OCI-LY1 (cell line): ENCODE data around the gene SPTLC3.

Source experiments
- H2AFZ ChIP-seq: fragments of 200-600 bp; sonication (generic), shearing (Covaris generic); 2 replicates; pipeline ENCODE4 v1.6.0; 2014; ENCODE audit warnings: antibody characterized with exemption, mild to moderate bottlenecking, low read length
- H3F3A ChIP-seq: fragments of 200-600 bp; sonication (generic), shearing (Covaris generic); 2 replicates; pipeline ENCODE4 v1.6.0; 2014; ENCODE audit warnings: mild to moderate bottlenecking, antibody characterized with exemption, low read length, moderate library complexity; ENCODE audit not compliant: insufficient read depth
- H3K27ac ChIP-seq: fragments of 200-600 bp; sonication (generic); 2 replicates; pipeline ENCODE4 v1.5.1; 2014; ENCODE audit warnings: low read length, mixed run types, mild to moderate bottlenecking, low read depth; ENCODE audit not compliant: poor library complexity, severe bottlenecking
- H3K27me3 ChIP-seq: fragments of 200-600 bp; sonication (generic); 2 replicates; pipeline ENCODE4 v1.6.0; 2014; ENCODE audit warnings: antibody characterized with exemption, mild to moderate bottlenecking, low read length, moderate library complexity; ENCODE audit not compliant: insufficient read depth
- H3K36me3 ChIP-seq: fragments of 200-600 bp; sonication (generic); 2 replicates; pipeline ENCODE4 v1.6.1; 2014; ENCODE audit warnings: mild to moderate bottlenecking, antibody characterized with exemption, low read length, moderate library complexity, mixed read lengths; ENCODE audit not compliant: insufficient read depth
- H3K4me1 ChIP-seq: fragments of 200-600 bp; sonication (generic); 2 replicates; pipeline ENCODE4 v1.5.1; 2014; ENCODE audit warnings: mild to moderate bottlenecking, low read length, moderate library complexity; ENCODE audit not compliant: insufficient read depth, severe bottlenecking
- H3K4me2 ChIP-seq: fragments of 200-600 bp; sonication (generic), shearing (Covaris generic); 2 replicates; pipeline ENCODE4 v1.6.1; 2014; ENCODE audit warnings: low read length
- H3K4me3 ChIP-seq: fragments of 200-600 bp; sonication (generic); 2 replicates; pipeline ENCODE4 v1.5.1; 2014; ENCODE audit warnings: low read length, low read depth, mild to moderate bottlenecking, mixed read lengths; ENCODE audit not compliant: poor library complexity, severe bottlenecking
- H3K79me2 ChIP-seq: fragments of 200-600 bp; shearing (Covaris generic); 2 replicates; pipeline ENCODE4 v1.6.1; 2016; ENCODE audit warnings: mixed run types, low read length, mixed read lengths; ENCODE audit not compliant: insufficient read depth
- H3K9ac ChIP-seq: fragments of 200-600 bp; sonication (generic), shearing (Covaris generic); 2 replicates; pipeline ENCODE4 v1.6.1; 2014; ENCODE audit warnings: mild to moderate bottlenecking, low read length, mixed read lengths
- H3K9me2 ChIP-seq: fragments of 200-600 bp; sonication (generic), shearing (Covaris generic); 2 replicates; pipeline ENCODE4 v1.6.1; 2014; ENCODE audit warnings: low read depth, mild to moderate bottlenecking, low read length, mixed read lengths
- H3K9me3 ChIP-seq: fragments of 200-600 bp; shearing (Covaris generic); 2 replicates; pipeline ENCODE4 v1.6.1; 2014; ENCODE audit warnings: low read length, mixed read lengths
- H4K20me1 ChIP-seq: fragments of 200-600 bp; sonication (generic), shearing (Covaris generic); 2 replicates; pipeline ENCODE4 v1.6.0; 2016; ENCODE audit warnings: mild to moderate bottlenecking, low read length; ENCODE audit not compliant: insufficient read depth
- CTCF ChIP-seq: fragments of 200-600 bp; sonication (generic), shearing (Covaris generic); IDR thresholded peaks from 2 replicates; pipeline ENCODE4 v1.5.1; 2017; ENCODE audit warnings: mild to moderate bottlenecking, antibody characterized with exemption, low read length, moderate library complexity, mixed read lengths
- EZH2 ChIP-seq: fragments of 200-600 bp; sonication (generic), shearing (Covaris generic); IDR thresholded peaks from 2 replicates; pipeline ENCODE4 v1.8.0; 2017; ENCODE audit warnings: borderline replicate concordance, mixed run types, mild to moderate bottlenecking, antibody characterized with exemption, low read length, moderate library complexity, mixed read lengths

Gene SPTLC3

DNA sequence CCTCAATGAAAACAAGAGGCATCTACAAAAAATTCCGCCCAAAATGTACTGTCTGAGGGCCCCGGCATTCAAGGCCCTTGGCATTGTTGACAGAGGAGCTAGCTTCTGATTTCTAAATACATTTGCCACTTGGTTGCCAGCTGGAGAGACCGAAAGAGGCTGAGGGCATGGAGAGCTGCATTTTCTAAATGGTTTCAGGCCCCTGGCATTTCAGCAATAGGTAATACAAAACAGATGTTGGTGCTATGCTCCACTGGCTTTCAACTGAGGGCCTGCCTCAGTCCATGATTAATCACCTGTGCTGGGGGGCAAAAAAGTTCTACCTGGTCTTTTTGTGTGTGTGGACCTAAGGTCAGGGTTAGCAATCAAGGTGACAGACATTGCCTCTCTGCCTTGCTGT lies 132.8 kb downstream of the SPTLC3 start:
- no peak overlapping the region for H3K27ac ChIP-seq
- no peaks in the 10 kb centered on the region for H3K79me2 ChIP-seq
- TF ChIP-seq CTCF (no peak), EZH2 (no peak)
- no peaks in the 10 kb centered on the region for H3K4me1 ChIP-seq
- H3K36me3 ChIP-seq, result no peaks in the 10 kb centered on the region
- no peaks in the 10 kb centered on the region for H3F3A ChIP-seq
- no peaks in the 10 kb centered on the region for H4K20me1 ChIP-seq
- no peaks in the 10 kb centered on the region for H3K9me3 ChIP-seq
- H3K4me3 ChIP-seq, result no peak overlapping the region
- no peaks in the 10 kb centered on the region for H3K9me2 ChIP-seq
- no peaks in the 10 kb centered on the region for H3K27me3 ChIP-seq
- no peak overlapping the region for H2AFZ ChIP-seq
- H3K9ac ChIP-seq, result no peak overlapping the region
- no peak overlapping the region for H3K4me2 ChIP-seq

- no peak overlapping the region for H3K4me2 ChIP-seq
- no peaks in the 10 kb centered on the region for H3F3A ChIP-seq
Measured at GRCh38 chr20:13142143-13142542, 133.4 kb downstream of the SPTLC3 start.

GRCh38 chr20:13147071-13147963 lies 138.5 kb downstream of the SPTLC3 start:
- Histone ChIP-seq H3K4me2 (no peak overlapping the region), H3K4me3 (no peak overlapping the region), H3K27ac (no peak overlapping the region), H3K4me1 (no peaks in the 10 kb centered on the region), H3K36me3 (no peaks in the 10 kb centered on the region), H3K9ac (no peak overlapping the region), H4K20me1 (no peaks in the 10 kb centered on the region), H3K27me3 (no peaks in the 10 kb centered on the region), H3K79me2 (no peaks in the 10 kb centered on the region), H2AFZ (no peak overlapping the region), H3K9me3 (no peaks in the 10 kb centered on the region), H3F3A (no peaks in the 10 kb centered on the region), H3K9me2 (no peaks in the 10 kb centered on the region)
- TF ChIP-seq EZH2 (no peak), CTCF (no peak)

More at GRCh38 chr20:13142143-13142542, 133.4 kb downstream of the SPTLC3 start:
- H3K36me3 ChIP-seq, result no peaks in the 10 kb centered on the region
- no peaks in the 10 kb centered on the region for H4K20me1 ChIP-seq
- no peaks in the 10 kb centered on the region for H3K27me3 ChIP-seq
- H3K9me2 ChIP-seq, result no peaks in the 10 kb centered on the region
- H3K4me3 ChIP-seq, result no peak overlapping the region
- no peaks in the 10 kb centered on the region for H3K79me2 ChIP-seq
- no peak for TF ChIP-seq EZH2
- TF ChIP-seq CTCF, result no peak
- H2AFZ ChIP-seq, result no peak overlapping the region
- H3K4me1 ChIP-seq, result no peaks in the 10 kb centered on the region
- H3K9ac ChIP-seq, result no peak overlapping the region
- no peaks in the 10 kb centered on the region for H3K9me3 ChIP-seq
- H3K27ac ChIP-seq, result no peak overlapping the region
